ENCODE measurements around the gene JARID2. TPM values are rescaled to one million over a fixed set of nuclear protein-coding genes. Genes with fewer than 3 reads are reported as not detected.

Gene JARID2
- polyA plus RNA-seq, 1 experiment: 6.1 TPM

GRCh38 chr6:15313367-15313766, 67.5 kb downstream of the JARID2 start:
- TF ChIP-seq CTCF (IDR thresholded peaks at IDR 0.05; ENCODE audit: insufficient read depth, low read depth, low read length): no peak

GRCh38 chr6:15316754-15317153, 70.9 kb downstream of the JARID2 start:
- no peak for DNase-seq (ENCODE audit: low read depth)
- Histone ChIP-seq H3K4me3 (ENCODE audit: low read depth, low read length) (no peak overlapping the region), H3K27me3 (ENCODE audit: control insufficient read depth, insufficient read depth, low read length) (no peaks in the 10 kb centered on the region), H3K36me3 (ENCODE audit: control insufficient read depth, insufficient read depth, low read length) (no peaks in the 10 kb centered on the region)
- TF ChIP-seq CTCF (IDR thresholded peaks at IDR 0.05; ENCODE audit: insufficient read depth, low read depth, low read length): no peak
- POLR2A ChIA-PET: no interaction called here
- CTCF ChIA-PET: no interaction called here

More at GRCh38 chr6:15313367-15313766, 67.5 kb downstream of the JARID2 start:
- CTCF ChIA-PET: interaction anchor here (0.6 to 1.1 kb wide), 3 partner anchors 44 to 150 kb away, joined by 3 read pairs; no protein-coding TSS in a partner anchor
- Histone ChIP-seq H3K27me3 (ENCODE audit: control insufficient read depth, insufficient read depth, low read length) (no peaks in the 10 kb centered on the region), H3K4me3 (ENCODE audit: low read depth, low read length) (no peak overlapping the region), H3K36me3 (ENCODE audit: control insufficient read depth, insufficient read depth, low read length) (no peaks in the 10 kb centered on the region)
- POLR2A ChIA-PET: no interaction called here
- no peak for DNase-seq (ENCODE audit: low read depth)

GRCh38 chr6:15317251-15317650, 71.4 kb downstream of the JARID2 start:
- H3K4me3 ChIP-seq (ENCODE audit: low read depth, low read length): no peak overlapping the region
- no peak for DNase-seq (ENCODE audit: low read depth)
- ChIA-PET CTCF (no interaction called here), POLR2A (no interaction called here)
- no peaks in the 10 kb centered on the region for H3K27me3 ChIP-seq (ENCODE audit: control insufficient read depth, insufficient read depth, low read length)
- no peaks in the 10 kb centered on the region for H3K36me3 ChIP-seq (ENCODE audit: control insufficient read depth, insufficient read depth, low read length)
- no peak for TF ChIP-seq CTCF (IDR thresholded peaks at IDR 0.05; ENCODE audit: insufficient read depth, low read depth, low read length)

GRCh38 chr6:15317934-15318902, 72.3 kb downstream of the JARID2 start:
- no peak for DNase-seq (ENCODE audit: low read depth)
- H3K27me3 ChIP-seq (ENCODE audit: control insufficient read depth, insufficient read depth, low read length): no peaks in the 10 kb centered on the region
- no peak overlapping the region for H3K4me3 ChIP-seq (ENCODE audit: low read depth, low read length)
- POLR2A ChIA-PET: no interaction called here
- no peaks in the 10 kb centered on the region for H3K36me3 ChIP-seq (ENCODE audit: control insufficient read depth, insufficient read depth, low read length)
- CTCF ChIA-PET: no interaction called here
- TF ChIP-seq CTCF (IDR thresholded peaks at IDR 0.05; ENCODE audit: insufficient read depth, low read depth, low read length): no peak

- CTCF ChIA-PET: no interaction called here
- no peak for DNase-seq (ENCODE audit: low read depth)
- Histone ChIP-seq H3K36me3 (ENCODE audit: control insufficient read depth, insufficient read depth, low read length) (no peaks in the 10 kb centered on the region), H3K4me3 (ENCODE audit: low read depth, low read length) (no peak overlapping the region), H3K27me3 (ENCODE audit: control insufficient read depth, insufficient read depth, low read length) (no peaks in the 10 kb centered on the region)
- POLR2A ChIA-PET: no interaction called here
- TF ChIP-seq CTCF (IDR thresholded peaks at IDR 0.05; ENCODE audit: insufficient read depth, low read depth, low read length): no peak
Observed at GRCh38 chr6:15319677-15320076, 73.8 kb downstream of the JARID2 start.
